ENCODE data around the gene AHNAK2.

The AHNAK2 gene

DNA sequence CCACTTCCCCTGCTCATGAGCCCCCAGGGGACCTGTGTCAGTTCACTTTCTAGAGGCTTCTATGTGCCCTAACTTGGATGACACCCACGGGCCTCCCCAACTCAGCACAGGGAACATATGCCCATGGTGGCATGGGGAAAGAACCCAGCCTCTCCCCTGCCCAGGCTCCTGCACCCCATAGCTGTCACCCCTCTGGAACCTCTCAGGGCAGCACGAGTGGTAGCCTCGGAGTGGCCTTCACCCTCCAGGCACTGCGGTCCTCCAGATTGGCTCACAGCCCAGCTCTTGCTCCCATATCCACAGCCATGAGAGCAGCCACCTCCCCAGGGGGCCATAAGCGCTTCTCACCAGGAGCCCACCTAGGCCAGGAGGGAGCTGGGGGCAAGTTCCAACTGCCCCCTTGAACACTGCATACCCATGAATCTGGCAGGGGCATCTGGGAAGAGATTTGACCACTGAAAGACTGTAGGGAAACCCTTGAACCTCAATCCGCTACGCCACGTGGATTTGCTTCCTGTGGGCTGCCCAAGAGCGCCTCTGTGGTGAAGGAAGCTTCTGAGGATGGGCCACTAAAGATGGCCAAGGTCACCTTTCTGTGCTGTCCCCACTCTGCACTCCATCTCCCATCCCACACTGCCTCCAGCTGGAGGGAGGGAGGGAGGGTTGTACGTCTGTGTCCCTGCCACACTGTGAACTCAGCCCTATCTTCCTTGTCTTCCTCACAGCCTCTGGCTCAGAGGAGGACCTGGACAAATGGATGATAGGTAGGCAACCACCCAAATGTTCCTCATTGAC is 41.6 kb downstream of the AHNAK2 start:
- no peak for DNase-seq

DNA sequence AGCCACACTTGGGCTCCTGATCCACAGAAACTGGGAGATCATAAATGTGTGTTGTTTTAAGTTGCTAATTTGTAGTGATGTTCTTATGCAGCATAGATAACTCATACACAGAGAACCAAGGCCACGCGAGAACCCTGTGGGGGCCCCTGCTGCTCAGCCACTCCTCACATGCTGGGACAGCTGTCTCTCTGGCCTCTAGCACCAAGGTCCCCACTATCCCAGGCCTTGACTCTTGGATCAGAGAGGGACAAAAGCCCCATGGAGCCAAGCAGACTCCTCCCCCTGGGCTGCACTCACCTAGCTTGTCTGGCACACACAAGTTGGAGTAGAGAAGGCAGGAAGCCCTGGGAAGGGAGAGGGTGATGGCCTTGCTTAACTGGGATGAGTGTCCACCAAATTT is 42.2 kb downstream of the AHNAK2 start:
- no peak for DNase-seq

DNA sequence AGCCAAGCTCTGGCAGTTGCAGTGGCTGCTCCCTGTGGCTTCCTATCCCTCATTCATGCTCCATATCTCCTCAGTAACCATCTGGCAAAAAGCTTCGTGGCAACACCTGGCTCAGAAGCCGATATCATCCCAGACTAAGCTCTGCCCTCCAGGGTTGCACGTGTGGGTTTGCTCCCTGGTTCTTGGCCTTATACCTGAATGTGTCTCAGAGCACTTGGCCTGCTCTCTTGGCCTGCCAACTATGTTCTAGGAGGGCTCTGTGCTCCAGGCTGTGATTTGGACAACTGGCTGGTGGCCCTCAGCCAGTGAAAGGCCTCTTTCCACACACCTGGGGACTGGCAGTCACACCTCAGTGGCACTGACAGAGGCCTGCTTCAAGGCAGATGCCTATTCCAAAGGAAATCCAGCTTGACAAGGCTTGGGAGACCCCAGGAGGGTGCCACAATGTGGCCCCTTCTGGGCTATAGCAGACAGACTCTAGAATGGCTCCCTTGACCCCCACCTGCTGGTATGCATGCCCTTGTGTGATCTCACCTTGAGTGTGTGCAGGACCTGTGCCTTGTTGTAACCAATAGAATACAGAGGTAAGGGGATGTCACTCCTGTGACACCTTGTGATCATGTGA is 43.0 kb downstream of the AHNAK2 start:
- DNase-seq, result no peak

DNA sequence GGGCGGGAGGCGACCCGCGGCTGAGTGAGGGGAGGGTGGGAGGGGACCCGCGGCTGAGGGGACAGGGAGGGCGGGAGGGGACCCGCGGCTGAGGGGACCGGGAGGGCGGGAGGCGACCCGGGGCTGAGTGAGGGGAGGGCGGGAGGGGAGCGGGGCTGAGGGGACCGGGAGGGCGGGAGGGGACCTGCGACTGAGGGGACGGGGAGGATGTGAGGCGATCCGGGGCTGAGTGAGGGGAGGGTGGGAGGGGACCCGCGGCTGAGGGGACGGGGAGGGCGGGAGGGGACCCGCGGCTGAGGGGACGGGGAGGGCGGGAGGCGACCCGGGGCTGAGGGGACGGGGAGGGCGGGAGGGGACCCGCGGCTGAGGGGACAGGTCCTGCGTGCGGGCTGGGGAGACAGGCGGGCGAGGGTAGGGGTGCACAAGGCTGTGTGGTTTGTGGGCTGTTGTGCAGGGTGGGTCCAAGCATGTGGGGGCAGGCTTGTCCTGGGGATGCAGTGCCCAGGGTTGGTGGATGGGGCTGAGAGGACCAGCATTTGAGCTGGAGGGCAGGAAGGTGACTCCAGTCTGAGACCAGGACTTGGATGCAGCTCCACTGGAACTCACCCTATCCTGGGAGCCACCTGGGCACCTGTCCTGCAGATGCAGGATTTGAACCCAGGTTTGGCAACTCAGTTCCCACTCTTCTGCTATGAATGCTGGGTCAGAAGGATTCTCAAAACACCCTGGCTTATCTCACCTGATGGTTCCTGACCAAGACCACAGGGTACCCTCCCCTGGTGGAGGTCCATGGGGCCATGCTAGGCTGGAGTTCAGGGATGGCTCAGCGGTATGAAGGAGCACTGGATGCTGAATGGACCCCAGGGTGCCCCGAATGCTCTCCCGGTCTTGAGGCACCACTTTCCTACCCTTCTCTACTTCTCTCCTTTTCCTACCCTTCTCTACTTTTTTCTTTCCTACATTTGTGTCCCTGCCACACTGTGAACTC is 44.1 kb downstream of the AHNAK2 start:
- no peak for DNase-seq

DNA sequence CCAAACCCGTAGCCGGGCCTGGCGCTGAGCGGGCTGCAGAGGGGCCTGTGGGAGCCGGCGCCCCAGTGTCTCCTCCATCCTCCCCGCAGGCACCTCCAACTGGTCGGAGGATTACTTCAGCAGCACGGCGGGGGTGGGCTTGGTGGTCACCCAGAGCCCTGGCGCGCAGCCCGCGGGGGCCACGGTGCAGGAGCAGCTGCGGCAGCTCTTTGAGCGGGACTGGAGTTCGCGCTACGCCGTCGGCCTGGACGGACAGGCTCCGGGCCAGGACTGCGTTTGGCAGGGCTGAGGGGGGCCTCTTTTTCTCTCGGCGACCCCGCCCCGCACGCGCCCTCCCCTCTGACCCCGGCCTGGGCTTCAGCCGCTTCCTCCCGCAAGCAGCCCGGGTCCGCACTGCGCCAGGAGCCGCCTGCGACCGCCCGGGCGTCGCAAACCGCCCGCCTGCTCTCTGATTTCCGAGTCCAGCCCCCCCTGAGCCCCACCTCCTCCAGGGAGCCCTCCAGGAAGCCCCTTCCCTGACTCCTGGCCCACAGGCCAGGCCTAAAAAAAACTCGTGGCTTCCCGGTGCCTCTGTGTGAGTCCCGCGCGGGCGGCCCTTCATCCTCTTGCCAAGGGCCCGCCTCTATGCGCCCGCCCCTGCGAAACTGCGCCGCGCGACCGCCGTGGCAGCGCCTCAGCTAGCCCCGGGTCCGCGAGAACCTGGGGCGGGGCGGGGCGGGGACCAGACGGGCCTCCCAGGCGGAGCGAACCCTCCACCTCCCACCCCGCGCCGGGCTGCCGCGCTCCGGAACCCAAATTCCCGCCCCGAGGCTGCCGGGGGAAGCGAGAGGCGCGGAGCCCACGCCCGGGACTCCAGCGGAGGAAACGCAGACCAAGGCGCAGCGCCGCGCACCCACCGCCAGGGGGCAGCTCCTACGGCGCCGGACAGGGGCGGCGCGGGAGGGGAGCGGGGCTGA is 45.2 kb downstream of the AHNAK2 start:
- peak; percentile 7 for DNase-seq

DNA sequence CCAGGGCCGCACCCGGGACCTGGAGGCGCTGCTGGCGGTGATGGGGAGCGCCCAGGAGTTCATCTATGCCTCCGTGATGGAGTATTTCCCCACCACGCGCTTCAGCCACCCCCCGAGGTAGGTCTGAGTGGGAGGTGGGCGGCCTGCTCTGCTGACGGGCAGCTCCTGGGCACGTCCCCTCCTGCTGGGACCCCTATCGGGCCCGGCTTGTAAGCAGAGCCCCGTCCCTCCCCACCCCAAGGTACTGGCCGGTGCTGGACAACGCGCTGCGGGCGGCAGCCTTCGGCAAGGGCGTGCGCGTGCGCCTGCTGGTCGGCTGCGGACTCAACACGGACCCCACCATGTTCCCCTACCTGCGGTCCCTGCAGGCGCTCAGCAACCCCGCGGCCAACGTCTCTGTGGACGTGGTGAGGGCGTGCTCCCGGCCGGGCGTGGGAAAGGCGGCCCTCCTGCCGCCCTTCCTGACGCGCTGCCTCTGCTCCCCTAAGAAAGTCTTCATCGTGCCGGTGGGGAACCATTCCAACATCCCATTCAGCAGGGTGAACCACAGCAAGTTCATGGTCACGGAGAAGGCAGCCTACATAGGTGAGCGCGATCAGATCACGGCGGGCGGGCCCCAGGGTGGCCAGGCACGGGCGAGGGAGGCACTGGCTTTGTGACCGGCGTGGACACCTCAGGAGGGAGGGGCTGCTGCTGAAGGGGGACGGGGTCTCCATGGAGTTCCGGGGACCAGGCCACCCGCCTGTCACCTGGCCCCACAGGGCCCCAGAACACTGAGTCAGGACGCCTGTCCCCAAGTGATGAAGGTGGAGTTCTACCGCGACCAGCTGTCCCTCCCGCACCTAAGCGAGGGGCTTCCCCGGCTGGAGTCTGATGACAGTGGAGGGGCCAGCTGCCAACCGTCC is 46.2 kb downstream of the AHNAK2 start:
- no peak for DNase-seq

DNA sequence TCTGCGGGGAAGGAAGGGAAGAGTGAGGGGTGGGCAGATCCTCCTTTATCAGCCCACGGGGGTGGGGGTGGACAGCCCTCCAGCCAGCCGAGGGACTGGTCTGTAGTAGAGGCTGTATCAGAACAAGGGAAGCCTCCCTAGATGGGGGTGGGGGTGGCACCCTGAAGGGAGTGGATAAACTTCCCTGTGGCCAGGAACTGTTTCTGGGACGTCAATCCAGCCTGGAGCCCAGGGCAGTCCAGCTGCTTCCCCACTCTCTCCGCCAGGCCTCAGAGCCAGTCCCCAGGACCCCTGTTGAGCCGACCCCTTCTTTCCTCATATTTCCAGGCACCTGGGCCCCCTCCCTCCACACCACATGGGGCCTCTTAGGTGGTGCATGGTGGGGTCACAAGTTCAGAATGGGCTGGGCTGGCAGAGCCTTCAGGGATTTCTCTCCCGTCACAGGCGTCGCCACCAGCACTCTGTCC is 46.8 kb downstream of the AHNAK2 start:
- DNase-seq, result no peak

DNA sequence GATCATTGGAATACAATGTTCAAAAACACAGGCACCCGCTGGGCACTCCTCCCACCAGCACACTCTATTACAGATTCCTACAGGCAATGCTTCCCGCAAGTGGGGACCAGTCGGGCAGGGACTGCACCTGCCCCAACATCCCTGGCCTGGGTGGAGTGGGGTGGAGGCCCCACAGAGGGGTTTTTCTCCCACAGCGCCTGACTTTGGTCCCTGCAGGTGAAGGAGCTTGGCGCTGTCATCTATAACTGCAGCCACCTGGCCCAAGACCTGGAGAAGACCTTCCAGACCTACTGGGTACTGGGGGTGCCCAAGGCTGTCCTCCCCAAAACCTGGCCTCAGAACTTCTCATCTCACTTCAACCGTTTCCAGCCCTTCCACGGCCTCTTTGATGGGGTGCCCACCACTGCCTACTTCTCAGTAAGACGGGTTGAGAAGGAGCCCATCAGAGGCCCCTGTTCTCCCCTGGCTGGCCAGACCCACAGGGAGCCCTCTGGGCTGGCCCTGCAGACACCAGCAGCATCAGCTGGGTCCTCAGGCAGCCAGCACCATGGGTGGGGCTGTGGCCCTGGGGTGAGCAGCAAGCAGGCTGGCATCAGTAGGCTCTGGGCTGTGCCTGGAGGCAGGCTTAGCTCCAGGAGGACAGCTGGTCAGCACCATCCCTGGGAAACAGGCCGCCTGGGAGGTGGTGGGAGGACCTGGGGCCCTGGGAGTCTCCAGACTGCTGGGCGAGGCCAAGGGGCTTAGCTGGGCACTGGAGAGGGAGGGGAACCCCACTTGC is 47.5 kb downstream of the AHNAK2 start:
- no peak for DNase-seq

DNA sequence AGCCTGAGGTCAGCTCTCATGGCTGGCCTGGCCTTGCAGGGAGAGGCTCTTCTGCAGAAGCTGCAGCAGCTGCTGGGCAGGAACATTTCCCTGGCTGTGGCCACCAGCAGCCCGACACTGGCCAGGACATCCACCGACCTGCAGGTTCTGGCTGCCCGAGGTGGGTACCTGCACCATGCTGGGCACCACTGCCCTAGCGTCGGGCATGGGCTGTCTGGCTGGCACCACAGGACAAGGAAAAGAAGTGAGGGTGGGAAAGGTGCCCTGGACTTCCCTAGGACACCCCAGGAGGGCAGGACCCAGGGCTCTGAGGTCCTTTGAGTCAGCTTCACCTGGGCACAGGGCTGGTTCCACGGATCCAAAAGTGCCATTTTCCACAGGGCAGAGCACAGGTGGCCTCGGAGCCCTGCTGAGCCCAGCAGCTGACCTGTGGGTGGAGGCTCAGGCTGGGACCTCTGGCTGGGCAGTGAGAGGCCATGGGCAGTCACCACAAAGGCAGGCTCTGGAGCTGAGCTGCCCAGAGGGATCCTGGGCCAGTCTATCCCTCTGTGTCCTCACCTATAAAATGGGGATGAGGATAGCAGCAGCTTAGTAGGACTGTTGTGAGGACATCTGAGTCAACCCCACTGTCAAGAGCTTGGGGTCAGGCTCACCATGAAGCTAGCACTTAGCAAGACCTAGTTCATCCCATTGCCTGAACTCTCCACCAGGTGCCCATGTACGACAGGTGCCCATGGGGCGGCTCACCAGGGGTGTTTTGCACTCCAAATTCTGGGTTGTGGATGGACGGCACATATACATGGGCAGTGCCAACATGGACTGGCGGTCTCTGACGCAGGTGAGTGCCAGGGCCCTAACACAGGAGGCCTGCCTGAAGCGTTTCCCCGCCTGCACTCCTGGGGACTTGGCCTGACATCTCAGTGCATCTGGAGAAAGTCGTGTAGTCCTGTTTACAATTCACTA is 48.6 kb downstream of the AHNAK2 start:
- no peak for DNase-seq

DNA sequence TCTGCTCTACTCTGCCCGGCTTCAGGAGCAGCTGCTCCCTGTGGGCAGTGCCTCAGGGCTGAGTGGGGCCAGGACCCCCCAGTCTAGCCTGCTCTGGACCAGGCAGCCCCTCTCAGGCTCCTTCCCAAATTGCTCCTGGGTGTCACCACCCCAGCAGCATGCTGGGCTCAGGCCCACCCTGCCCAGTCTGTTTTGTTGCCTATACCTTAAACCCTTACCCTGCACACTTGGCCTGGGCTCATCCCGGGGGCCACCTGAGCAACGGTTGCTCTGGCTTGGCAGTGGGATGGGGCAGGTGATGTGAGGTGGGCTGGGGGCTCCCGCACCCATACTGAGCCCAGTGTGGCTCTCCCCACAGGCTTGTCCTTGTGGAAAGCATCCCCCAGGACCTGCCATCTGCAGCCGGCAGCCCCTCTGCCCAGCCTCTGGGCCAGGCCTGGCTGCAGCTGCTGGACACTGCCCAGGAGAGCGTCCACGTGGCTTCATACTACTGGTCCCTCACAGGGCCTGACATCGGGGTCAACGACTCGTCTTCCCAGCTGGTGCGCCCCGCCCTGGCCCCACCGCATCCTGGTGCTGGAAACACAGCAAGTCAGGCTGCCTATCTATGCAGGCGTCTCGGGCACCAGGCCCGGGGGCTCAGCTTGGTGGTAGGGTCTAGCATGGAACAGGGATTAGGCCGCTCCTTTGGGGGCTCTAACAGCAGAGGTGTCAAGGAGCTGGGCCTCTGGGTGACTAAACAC is 49.6 kb downstream of the AHNAK2 start:
- no peak for DNase-seq

DNA sequence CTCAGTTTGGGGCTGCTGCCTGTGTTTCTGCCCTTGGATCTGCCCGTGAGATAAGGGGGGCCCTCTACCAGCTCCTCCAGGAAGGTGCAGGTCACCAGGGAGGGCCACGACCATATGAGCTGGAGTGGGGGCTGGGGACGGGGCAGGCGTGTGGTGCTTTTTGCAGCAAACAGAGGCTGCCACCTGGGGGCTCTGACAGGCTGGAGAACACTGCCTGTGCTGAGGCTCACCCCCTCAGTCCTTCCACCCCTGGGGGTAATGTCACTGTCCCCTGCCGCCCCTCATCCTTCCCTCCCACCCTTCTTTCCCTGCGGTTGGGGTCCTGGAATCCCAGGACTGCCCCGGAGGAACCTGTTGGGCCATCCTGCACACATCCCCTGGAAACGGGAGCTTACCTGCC is 50.3 kb downstream of the AHNAK2 start:
- no peak for DNase-seq

DNA sequence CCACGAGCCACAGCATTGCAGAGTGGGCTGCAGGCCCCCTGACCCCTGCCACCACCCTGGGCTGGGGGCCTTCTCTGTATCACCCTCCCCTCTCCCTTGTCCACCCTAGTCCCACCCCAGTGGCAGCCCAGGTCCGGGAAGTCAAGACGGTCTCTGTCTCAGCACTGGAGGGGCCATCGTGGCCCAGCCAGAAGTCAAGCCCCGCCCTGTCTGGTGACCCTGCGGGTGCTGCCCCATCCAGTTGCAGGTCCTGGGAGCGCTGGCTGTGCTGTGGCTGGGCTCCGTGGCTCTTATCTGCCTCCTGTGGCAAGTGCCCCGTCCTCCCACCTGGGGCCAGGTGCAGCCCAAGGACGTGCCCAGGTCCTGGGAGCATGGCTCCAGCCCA is 50.8 kb downstream of the AHNAK2 start:
- no peak for DNase-seq

DNA sequence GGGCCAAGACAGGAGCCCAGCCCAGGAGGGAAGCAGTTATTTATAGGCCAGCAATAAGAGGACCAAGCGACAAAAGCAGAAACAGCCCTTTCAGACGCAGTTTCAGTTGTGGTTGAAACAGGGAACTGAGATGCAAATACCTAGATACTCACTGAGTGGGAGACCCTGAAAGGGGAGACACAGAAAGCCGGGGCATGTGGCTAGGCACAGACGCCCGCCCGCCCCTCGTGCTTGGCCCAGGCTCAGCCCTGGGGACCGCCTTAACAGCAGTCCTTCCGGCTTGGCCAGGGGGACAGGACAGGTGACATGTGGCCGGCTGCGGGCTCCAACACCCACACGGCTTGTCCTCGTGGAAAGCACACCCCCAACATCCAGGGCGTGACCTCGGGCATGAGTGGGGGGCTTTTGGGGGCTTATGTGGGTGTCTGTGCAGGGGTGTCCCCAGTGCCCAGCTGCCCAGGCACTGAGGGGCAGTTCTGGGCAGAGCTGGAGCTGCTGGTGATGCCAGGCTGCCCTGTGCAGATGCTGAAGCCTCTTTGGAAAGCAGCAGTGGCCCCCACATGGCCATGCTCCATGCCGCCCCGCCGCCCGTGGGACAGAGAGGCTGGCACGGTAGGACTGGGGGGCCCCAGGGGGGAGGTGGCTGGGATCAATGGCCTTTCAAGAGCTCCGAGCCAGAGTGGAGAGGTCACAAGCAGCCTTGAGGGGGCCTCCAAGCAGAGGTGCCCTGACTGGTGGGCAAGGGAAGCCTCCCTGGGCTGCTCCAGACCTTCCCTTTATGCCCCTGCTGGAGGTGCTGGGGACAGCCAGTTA is 51.3 kb downstream of the AHNAK2 start:
- DNase-seq, result no peak

DNA sequence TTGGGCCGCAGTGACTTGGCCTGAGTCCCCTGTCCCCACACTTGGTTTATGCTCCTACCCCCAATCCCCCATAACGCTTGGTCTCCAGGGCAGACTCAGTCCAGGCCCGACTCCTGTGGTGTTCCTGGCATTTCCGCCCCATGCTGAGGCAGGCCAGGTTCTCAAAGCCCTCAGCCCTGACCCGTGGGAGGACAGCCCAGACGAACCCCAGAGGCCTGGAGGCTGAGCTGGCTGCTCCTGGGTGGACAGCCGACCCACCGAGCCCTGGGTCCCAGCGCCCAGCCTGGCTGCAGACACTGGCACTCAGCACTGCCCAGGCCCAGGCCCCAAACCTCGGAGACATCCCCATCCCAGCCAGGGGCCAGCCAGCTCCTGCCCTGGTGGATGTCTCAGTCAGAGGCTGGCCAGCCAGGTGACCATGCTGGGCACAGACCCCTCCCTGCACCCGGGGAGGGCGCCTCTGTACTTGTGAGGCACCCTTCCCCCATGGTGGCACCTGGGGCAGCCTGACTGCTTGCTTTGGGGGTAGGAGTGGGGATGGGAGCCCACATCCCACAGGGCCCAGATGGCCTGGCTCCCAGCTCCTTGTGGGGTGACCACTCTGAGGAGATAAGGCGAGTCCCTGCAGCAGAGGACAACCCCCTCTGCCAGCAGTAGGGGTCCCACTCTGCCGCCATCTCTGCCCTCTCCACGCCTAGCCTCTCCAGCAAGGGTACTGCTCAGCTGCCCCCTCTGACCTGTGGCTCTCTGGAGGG is 52.1 kb downstream of the AHNAK2 start:
- DNase-seq, result no peak

DNA sequence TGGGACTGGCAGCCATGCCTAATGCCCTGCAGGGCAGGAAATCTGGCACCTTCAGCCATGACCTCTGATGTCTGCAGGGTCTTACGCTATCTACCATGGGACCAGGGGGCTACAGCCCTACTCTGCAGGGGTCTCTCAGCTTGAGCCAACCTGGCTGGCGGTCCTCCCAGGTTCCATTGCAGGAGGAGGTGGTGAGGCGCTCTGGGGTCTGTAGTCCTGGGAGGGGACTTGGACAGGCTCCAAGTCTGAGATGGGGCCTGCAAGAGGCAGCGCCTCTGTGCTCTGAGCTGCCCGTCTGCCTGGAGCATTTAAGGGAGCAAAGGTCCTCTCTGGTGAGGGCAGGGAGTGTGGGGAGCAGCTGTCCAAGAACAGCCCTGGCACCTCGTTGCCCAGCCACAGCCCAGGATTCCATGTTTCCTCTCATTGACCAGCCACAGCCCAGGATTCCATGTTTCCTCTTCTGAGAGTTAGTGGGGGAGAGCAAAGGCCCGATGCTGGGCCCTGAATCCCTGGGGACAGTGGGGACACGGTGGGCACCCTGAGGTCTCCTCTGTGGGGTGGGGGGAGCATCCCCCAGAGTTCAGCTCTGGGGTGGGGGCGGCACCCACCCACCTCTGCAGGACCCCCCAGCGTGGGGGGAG is 52.8 kb downstream of the AHNAK2 start:
- no peak for DNase-seq
